Suprapubic skin (tissue), 4 donors: ENCODE measurements around the gene GGT5. TPM values are rescaled to one million over a fixed set of nuclear protein-coding genes. Genes with fewer than 3 reads are reported as not detected.
"Not testable (repeated sequence)": the region's sequence is repeated elsewhere in the genome, so short reads cannot be mapped to it uniquely, and the experiment has no call there.

Experiments
- DNase-seq, 2 donors: peaks; one replicate each; pipeline ENCODE4 v3.0.0-alpha.2; 2019; ENCODE audit warnings: low spot score in 2 of 2
- H3K27ac ChIP-seq: fragments of 200-600 bp; sonication (generic); one replicate; pipeline ENCODE4 v1.5.1; 2019
- H3K27me3 ChIP-seq: fragments of 200-600 bp; sonication (generic); one replicate; pipeline ENCODE4 v1.5.1; 2019
- H3K36me3 ChIP-seq: fragments of 200-600 bp; sonication (generic); one replicate; pipeline ENCODE4 v1.5.1; 2019
- H3K4me1 ChIP-seq: fragments of 200-600 bp; sonication (generic); one replicate; pipeline ENCODE4 v1.5.1; 2019
- H3K4me3 ChIP-seq: fragments of 200-600 bp; sonication (generic); one replicate; pipeline ENCODE4 v1.5.1; 2019; ENCODE audit warnings: mild to moderate bottlenecking
- H3K9me3 ChIP-seq: fragments of 200-600 bp; sonication (generic); one replicate; pipeline ENCODE4 v1.5.1; 2019
- EP300 ChIP-seq: sonication (generic); formaldehyde crosslinking; IDR thresholded peaks from one replicate; pipeline ENCODE4 v1.6.1; 2017; ENCODE audit warnings: antibody characterized with exemption
- POLR2A ChIP-seq, 2 donors: fragments of 450-650 bp; IDR thresholded peaks; one replicate each; pipeline ENCODE4 v1.6.1; 2017; ENCODE audit warnings: antibody characterized with exemption in 2 of 2, mild to moderate bottlenecking in 2 of 2, moderate library complexity in 2 of 2
- POLR2AphosphoS5 ChIP-seq, 3 donors: sonication (generic); formaldehyde crosslinking; IDR thresholded peaks; one replicate each; pipeline ENCODE4 v1.6.1; 2017; ENCODE audit warnings: antibody characterized with exemption in 3 of 3
- WGBS: methylation state at CpG from one replicate; pipeline ENCODE4 v1.1.5; 2018; 5-methylcytosine and 5-hydroxymethylcytosine counted together
- total RNA-seq, 4 donors: library from RNA; depleted of rRNA; stranded (reverse); fragments of >200 nt; gene quantifications; one replicate each; pipeline ENCODE4 v1.1.0, GENCODE V29; 2016
- TF ChIP-seq, protein P1 (sequence below), 2 donors: fragments of 200-600 bp in 1 of 2; fragments of 450-650 bp in 1 of 2; sonication (generic) in 1 of 2; IDR thresholded peaks; one replicate each; pipeline ENCODE4 v1.5.1; 2016 to 2019; ENCODE audit warnings: antibody characterized with exemption in 2 of 2, mild to moderate bottlenecking in 1 of 2, moderate library complexity in 1 of 2

GGT5 gene
- total RNA-seq, 4 donors from 2014 or later: 13.4 to 38.8 (median 17.5) TPM

DNA sequence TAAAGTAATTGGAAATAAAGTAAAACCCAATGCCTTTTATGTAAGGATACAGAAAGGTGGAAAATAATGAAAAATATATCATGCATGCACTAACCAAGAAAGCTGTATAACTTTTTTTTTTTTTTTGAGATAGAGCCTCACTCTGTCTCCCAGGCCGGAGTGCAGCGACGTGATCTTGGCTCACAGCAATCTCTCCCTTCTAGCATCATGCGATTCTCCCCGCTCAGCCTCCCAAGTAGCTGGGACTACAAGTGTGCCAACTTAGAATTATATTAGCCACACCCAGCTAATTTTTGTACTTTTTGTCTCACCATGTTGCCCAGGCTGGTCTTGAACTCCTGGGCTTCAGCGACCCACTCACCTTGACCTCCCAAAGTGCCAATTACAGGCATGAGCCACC lies 4.5 kb downstream of the GGT5 start:
- Histone ChIP-seq H3K4me3 (no peak overlapping the region), H3K27ac (no peak overlapping the region), H3K36me3 (no peaks in the 10 kb centered on the region), H3K9me3 (no peaks in the 10 kb centered on the region), H3K27me3 (no peaks in the 10 kb centered on the region), H3K4me1 (peaks cover 24% of the 10 kb centered on the region)
- WGBS: 56% methylated on average over 6 of the region's 6 CpGs
- no peak for DNase-seq
- TF ChIP-seq POLR2A (IDR thresholded peaks at IDR 0.05) (no peak), POLR2AphosphoS5 (IDR thresholded peaks at IDR 0.05) (no peak), EP300 (no peak)
- TF ChIP-seq, protein P1, sequence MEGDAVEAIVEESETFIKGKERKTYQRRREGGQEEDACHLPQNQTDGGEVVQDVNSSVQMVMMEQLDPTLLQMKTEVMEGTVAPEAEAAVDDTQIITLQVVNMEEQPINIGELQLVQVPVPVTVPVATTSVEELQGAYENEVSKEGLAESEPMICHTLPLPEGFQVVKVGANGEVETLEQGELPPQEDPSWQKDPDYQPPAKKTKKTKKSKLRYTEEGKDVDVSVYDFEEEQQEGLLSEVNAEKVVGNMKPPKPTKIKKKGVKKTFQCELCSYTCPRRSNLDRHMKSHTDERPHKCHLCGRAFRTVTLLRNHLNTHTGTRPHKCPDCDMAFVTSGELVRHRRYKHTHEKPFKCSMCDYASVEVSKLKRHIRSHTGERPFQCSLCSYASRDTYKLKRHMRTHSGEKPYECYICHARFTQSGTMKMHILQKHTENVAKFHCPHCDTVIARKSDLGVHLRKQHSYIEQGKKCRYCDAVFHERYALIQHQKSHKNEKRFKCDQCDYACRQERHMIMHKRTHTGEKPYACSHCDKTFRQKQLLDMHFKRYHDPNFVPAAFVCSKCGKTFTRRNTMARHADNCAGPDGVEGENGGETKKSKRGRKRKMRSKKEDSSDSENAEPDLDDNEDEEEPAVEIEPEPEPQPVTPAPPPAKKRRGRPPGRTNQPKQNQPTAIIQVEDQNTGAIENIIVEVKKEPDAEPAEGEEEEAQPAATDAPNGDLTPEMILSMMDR (IDR thresholded peaks at IDR 0.05): no peak

DNA sequence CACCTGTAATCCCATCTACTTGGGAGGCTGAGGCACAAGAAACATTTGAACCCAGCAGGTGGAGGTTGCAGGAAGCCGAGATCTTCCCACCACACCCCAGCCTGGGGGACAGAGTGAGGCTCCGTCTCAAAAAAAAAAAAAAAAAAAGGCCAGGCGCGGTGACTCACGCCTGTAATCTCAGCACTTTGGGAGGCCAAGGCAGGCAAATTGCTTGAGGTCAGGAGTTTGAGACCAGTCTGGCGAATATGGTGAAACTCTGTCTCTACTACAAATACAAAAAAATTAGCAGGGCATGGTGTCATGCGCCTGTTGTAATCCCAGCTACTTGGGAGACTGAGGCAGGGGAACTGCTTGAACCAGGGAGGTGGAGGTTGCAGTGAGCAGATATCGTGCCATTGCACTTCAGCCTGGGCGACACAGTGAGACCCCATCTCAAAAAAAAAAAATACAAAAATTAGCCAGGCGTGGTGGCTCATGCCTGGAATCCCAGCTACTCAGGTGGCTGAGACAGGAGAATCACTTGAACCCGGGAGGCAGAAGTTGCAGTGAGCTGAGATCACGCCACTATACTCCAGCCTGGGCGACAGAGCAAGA lies 6.7 kb downstream of the GGT5 start:
- not testable (repeated sequence) for H3K36me3 ChIP-seq, DNase-seq, H3K27ac ChIP-seq, H3K9me3 ChIP-seq, H3K4me3 ChIP-seq, H3K27me3 ChIP-seq
- H3K4me1 ChIP-seq: peaks cover 11% of the 10 kb centered on the region
- 84% methylated on average over 13 of the region's 13 CpGs for WGBS

DNA sequence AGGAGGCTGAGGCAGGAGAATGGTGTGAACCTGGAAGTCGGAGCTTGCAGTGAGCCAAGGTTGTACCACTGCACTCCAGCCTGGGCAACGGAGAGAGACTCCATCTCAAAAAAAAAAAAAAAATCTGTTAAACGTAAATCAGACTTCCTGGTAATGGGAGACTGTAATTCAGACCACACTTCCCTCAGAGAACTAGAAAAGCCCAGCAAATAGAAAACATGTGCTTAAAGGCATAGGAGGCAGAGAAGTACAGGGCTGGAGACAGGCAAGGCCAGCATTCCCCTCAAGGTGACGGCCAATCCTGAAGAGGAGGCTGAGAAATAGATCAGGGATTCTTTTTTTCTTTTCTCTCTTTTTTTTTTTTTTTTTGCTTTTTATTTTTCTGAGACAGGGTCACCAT lies 8.2 kb downstream of the GGT5 start:
- no peak for DNase-seq
- Histone ChIP-seq H3K27ac (no peak overlapping the region), H3K27me3 (no peaks in the 10 kb centered on the region), H3K9me3 (no peaks in the 10 kb centered on the region), H3K4me3 (no peak overlapping the region), H3K36me3 (no peaks in the 10 kb centered on the region), H3K4me1 (no peaks in the 10 kb centered on the region)
- WGBS: 69% methylated on average over 4 of the region's 4 CpGs
- TF ChIP-seq, protein P1 (IDR thresholded peaks at IDR 0.05): no peak
- TF ChIP-seq POLR2AphosphoS5 (IDR thresholded peaks at IDR 0.05) (no peak), POLR2A (IDR thresholded peaks at IDR 0.05) (no peak), EP300 (no peak)

DNA sequence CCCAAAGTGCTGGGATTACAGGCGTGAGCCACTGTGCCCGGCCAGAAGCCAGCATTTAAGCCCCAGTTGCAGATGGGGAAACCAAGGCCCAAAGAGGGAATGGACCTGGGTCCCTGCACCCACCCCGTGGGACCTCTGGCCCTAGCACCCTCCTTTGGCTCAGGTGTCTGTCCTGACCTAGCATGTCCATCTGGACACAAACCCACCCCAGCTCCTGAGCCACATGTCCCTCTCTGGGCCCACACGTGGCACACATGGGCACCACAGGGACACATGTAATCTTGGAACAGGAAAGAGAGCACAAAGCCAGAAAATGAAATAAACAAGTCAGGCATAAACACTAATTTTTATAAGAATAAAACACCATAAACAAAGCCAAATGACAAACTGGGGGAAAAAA lies 9.6 kb downstream of the GGT5 start:
- TF ChIP-seq POLR2A (IDR thresholded peaks at IDR 0.05) (no peak), EP300 (no peak), POLR2AphosphoS5 (IDR thresholded peaks at IDR 0.05) (no peak)
- TF ChIP-seq, protein P1 (IDR thresholded peaks at IDR 0.05): no peak
- no peak for DNase-seq
- Histone ChIP-seq H3K4me1 (no peaks in the 10 kb centered on the region), H3K9me3 (no peaks in the 10 kb centered on the region), H3K27ac (no peak overlapping the region), H3K27me3 (no peaks in the 10 kb centered on the region), H3K4me3 (no peak overlapping the region), H3K36me3 (no peaks in the 10 kb centered on the region)
- WGBS: 81% methylated on average over 3 of the region's 4 CpGs

DNA sequence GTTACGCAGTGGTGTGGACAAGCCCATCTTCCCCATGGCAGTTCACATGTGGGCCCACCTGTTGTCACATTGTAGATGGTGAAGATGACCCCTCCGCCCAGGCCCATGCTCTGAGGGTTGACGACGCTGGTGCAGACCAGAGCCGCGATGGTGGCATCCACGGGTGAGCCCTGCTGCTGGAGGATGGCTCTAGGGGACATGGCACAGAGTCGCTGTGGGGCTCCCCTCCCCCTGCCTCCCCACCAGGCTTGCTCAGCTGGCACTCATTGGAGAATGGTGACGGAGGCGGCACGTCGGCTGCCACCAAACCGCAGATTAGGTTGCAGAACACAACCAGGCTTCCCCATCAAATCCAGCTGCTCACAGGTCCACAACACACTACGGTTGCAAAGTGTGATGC lies 11.1 kb downstream of the GGT5 start:
- no peak overlapping the region for H3K4me3 ChIP-seq
- H3K4me1 ChIP-seq: no peaks in the 10 kb centered on the region
- no peak overlapping the region for H3K27ac ChIP-seq
- no peaks in the 10 kb centered on the region for H3K27me3 ChIP-seq
- H3K36me3 ChIP-seq: no peaks in the 10 kb centered on the region
- 88% methylated on average over 2 of the region's 14 CpGs for WGBS
- no peak for DNase-seq
- H3K9me3 ChIP-seq: no peaks in the 10 kb centered on the region
- TF ChIP-seq, protein P1 (IDR thresholded peaks at IDR 0.05): no peak
- no peak for TF ChIP-seq POLR2A (IDR thresholded peaks at IDR 0.05)
- TF ChIP-seq POLR2AphosphoS5 (IDR thresholded peaks at IDR 0.05): no peak
- no peak for TF ChIP-seq EP300

DNA sequence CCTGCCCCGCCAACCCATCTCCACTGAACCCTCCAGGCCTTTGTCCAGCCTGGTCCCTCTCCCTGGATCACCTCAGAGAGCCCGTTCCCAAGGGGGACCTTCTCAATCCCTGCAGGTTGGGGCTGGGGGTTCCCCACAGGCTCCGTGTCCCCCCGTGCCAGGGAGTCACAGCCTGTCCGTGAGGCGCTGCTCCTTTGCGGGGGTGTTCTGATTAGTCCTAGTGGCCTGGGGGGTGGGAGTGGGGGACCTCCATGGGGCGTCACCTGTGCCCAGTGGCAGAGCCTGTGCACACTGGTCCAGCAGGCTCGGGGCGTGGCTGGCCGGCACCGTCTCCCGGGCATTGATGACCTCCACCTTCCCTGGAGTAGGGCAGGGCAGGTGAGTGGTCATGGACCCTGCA lies 11.6 kb downstream of the GGT5 start:
- TF ChIP-seq, protein P1 (IDR thresholded peaks at IDR 0.05): no peak
- no peak for TF ChIP-seq POLR2AphosphoS5 (IDR thresholded peaks at IDR 0.05)
- no peak for TF ChIP-seq EP300
- TF ChIP-seq POLR2A (IDR thresholded peaks at IDR 0.05): no peak
- 100% methylated on average over 7 of the region's 13 CpGs for WGBS
- Histone ChIP-seq H3K36me3 (no peaks in the 10 kb centered on the region), H3K27ac (no peak overlapping the region), H3K9me3 (no peaks in the 10 kb centered on the region), H3K27me3 (no peaks in the 10 kb centered on the region), H3K4me1 (no peaks in the 10 kb centered on the region), H3K4me3 (no peak overlapping the region)
- DNase-seq: no peak
